Right forelimb (tissue), 1 donor: ENCODE measurements around the gene BSDC1.
"Not testable (repeated sequence)": the region's sequence is repeated elsewhere in the genome, so short reads cannot be mapped to it uniquely, and the experiment has no call there.

ENCODE experiments used
- DNase-seq: peaks from one replicate; pipeline ENCODE4 v3.0.0-alpha.2; 2018

The BSDC1 gene, protein sequence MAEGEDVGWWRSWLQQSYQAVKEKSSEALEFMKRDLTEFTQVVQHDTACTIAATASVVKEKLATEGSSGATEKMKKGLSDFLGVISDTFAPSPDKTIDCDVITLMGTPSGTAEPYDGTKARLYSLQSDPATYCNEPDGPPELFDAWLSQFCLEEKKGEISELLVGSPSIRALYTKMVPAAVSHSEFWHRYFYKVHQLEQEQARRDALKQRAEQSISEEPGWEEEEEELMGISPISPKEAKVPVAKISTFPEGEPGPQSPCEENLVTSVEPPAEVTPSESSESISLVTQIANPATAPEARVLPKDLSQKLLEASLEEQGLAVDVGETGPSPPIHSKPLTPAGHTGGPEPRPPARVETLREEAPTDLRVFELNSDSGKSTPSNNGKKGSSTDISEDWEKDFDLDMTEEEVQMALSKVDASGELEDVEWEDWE

DNA sequence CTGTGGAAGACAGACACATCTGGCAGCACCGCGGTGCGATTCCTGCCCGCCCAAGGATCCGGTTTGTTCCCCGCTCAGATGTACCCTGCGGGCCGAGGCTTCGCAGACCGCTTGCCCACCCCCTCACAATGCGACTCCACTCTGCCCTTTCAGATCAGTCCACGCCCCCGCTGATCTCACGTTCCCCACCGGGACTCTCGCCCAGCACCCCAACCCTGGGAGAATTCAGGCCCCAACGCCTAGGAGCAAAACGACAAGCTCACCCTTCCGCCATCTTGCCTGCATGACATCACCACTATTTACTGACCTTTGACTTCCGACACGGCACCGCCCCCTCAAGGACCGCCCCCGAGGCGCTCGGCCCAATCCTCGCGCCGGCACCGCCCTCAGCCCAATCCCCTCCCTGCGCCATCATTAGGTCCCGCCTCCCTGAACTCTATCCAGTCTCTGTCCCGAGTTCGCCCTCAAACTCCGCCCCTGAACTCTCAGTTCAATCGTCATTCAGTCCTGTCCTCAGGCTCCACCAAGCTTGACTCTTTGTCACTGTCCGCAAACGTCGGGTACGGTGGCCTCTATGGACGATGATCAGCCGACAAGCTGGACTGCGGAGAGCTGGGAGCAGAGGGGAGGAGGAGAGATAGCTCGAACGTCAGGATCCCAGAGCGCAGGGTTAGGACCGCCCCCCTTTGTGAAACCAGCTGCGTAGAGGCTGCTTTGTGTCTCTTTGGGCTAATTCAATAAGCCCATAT, at the start of gene BSDC1:
TSS of gene BSDC1 (minus strand) at position 301 of the 749 bp plus-strand sequence. CDS start at position 274, 27 bp downstream.
- DNase-seq, result peak; percentile 99

DNA sequence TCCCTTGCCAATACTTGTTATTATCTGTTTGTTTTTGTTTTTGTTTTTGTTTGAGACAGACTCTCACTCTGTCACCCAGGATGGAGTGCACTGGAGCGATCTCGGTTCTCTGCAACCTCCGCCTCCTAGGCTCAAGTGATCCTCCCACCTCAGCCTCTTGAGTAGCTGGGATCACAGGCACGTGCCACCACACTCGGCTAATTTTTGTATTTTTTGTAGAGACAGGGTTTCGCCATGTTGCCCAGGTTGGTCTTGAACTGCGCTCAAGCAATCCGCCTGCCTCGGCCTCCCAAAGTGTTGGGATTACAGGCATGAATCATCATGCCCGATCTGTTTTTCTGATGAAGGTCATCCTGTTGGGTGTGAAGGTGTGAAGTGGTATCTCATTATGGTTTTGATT, 47.2 kb upstream of the BSDC1 start:
- not testable (repeated sequence) for DNase-seq

DNA sequence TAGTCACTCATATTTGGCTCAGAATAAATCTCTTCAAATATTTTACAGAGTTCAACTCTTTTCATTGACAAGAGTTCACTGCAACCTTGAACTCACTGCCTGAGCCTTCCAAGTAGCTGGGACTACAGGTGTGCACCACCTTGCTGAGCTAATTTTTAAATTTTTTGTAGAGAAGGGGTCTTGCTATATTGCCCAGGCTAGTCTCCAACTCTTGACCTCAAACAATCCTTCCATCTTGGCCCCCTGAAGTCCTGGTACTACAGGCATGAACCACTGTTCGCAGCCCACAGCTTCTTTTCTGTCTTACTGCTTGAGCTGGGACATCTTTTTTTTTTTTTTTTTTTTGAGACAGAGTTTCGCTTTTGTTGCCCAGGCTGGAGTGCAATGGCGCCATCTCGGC, 44.5 kb upstream of the BSDC1 start:
- DNase-seq, result not testable (repeated sequence)

DNA sequence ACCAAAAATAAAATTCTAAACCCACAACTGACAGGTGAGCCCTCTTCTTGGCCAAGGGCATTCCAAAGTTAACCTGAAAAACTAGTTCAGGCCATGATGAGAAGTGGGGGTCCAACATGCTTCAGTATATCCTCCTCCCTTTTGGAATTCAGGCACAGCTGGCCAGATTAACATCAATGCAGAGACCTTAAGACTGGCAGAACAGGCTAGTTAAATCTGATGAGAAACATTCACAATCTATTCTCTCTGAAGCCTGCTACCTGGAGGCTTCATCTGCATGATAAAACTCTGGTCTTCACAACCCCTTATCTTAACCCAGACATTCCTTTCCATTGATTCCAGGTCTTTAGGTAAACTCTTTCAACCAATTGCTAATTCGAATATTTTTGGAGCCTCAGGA, 43.9 kb upstream of the BSDC1 start:
- no peak for DNase-seq

DNA sequence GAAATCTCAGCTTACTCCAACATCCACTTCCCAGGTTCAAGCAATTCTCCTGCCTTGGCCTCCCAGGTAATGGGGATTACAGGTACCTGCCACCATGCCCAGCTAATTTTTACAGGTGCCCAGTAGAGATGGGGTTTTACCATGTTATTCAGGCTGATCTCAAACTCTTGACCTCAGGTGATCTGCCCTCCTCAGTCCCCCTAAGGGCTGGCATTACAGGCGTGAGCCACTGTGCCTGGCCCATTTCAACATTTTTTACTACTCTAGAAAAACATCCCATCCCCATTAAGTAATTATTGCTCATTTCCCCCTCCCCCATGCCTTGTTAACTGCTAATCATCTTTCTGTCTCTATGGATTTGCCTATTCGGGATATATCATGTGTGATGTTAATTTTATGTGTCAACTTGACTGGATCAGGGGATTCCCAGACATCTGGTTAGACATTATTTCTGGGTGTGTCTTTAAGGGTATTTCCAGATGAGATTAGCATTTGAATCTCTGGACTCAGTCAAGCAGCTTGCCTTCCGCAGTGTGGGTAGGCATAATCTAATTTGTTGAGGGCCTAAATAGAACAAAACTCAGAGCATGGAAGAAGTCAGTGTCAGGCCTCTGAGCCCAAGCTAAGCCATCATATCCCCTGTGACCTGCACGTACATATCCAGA, 37.6 kb upstream of the BSDC1 start:
- DNase-seq, result no peak

DNA sequence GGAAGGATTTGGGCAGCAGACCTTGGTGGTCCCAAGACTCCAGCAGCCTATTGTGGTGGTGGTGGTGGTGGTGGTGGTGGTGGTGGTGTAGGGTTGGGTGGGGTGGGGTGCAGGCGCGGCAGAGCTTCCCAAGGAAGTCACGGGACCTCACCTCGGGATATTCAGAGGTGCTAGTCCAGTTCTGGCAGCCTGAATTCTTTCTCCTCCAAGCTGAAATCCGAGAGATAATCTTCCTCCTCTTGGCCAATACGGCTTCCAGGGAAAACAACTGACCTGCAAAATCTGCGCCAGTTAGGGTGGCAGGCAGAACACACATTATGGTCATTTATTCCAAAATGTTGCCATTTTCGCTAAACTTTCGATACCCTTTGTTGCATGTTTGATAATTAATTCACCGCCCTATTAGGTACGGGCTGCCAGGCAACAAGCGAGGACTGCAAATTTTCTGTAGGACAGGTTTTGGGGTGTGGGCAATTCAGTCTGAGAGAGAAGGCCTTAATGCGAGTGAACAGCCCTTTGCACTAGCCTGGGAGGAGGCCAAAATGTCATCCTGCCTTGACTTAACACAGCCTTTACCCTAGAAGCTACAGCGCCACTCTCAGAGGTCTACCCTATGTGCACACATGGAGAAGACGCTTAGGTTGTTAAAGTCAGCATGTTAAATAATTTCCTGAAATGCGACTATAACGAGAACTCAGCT, 33.2 kb upstream of the BSDC1 start:
- peak; percentile 42 for DNase-seq

DNA sequence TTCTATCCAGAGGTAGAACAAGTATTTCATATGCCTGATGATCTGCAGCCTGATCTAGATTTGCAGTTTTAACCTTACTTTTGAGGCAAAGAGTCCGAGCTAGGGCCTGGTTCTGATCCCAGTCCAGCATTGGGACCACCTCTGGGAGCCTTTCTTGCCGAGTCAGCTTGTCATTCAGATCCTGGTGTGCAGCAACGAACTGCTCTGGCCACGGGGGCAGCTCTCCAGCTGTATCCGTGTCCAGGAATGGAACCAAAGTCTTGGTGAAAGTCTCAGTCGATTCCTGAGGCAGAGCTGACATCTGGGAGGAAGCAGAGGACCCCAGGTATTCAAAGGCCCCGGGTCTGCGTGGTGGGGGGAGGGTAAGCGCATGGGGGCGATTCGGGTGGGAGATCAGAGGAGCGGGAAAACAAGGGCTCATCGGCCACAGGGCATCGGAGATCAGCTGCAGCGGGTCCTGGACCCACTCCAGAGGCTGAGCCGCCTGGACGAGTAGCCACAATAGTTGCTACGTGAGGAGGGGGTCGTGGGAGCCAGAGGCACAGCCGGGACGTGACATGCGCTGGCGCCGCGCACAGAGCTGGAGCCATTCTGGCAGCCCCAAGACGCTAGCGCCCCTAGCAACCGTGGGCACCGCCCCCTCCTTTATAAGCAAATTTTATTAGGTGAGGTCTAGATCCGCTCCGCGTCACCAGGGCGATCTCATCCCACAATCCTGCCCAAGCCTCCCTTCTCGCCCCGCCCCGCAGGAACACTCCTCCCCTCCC, 32.4 kb upstream of the BSDC1 start:
- peak; percentile 50 for DNase-seq

DNA sequence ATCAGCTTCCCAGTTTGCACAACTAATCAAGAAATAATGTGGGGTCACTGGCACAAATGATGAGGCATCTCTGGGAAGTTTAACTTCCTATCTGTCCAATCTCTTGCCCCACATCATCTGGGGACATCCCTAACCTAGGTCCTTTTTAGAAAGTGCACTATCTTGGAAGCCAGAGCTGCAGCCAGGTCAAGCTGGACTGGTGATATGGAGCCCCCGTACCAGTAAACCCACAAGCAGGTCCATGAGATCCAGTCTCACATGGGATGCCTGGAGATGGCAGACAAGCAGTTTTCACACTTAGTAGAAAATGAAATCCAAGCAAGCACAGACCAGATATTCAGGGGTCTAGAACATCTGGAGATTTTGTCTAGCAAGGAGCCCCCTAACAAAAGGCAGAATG, 27.5 kb upstream of the BSDC1 start:
- DNase-seq, result no peak

DNA sequence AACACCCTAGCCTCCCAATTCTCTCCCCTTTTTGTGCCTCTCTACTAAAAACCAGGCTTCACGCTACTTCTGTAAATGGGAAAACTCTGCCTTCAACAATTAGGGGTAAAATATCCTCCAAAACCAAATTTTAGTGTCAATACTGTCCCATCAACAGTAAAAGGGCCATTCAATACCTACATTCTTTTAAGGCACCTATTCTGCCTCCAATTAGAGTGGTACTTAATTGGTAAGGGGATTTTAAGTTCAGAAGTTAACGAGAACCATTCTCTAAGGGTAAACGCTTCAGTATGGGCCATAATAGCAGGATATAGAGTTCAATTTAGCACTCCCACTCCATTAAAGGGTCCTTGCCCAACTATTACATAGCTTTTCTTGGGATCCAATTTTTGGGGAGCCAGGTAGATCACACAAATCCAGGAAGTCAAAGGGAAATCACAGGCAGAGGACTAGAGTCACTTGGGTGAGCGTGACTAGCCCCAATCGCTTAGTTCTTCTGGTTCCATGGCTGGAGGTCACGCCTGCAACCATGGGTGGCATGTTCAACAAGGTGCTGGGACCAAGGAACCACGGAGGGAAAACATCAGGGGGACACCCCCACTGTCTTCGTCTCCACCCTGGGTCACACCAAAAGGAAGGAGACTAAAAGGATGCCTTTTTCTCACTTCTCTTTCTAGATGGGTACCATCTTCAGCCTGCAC, 20.1 kb upstream of the BSDC1 start:
- DNase-seq, result no peak

DNA sequence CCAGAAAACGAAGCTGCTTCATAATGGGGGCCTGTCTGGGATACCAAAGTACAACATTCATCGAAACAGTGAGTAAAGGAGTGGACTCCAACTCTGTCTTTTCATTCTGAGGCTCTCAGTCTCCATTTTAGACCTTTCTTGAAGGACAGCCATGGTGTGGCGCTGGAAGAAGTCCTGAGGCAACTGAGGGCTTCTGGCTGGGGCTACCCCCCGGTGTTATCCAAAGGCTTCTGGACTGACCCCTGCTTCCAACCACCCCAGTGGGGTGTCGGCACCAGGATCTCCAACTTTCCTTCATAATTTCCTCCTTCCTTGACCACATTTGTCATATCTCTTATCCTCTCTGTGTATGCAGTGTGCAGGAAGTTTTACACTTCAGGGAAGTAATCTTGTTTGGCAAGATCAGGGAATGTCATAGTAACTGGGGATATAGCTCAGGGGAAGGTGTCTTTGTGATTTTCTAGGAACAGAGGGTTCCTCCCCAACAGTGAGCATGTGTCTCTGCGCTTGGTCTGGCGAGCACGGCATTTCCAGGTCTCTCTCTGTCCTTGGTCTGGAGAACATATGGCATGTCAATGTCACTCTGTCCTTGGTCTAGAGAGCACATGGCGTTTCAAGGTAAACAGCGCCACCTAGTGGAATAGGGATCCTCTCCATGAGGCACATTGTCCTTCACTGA, 19.4 kb upstream of the BSDC1 start:
- no peak for DNase-seq

DNA sequence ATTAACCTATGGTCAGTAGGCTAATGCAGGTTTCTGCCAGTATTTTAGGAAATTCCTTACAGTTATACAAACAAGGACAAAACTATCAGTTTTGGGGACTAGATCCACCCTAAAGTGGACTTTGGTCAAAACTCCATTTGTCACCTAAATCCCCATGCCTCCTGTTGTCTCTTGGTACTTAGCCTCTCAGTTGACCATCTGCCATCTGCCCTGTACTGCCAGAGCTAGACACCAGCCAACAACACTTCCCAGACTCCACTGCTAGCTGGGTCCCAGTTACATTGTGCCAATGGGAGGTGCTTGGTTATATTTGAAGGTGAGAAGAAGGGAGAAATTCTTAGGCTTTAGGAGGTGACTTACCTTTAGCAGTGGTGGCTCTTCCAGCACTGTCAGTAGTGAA, 17.0 kb upstream of the BSDC1 start:
- no peak for DNase-seq

DNA sequence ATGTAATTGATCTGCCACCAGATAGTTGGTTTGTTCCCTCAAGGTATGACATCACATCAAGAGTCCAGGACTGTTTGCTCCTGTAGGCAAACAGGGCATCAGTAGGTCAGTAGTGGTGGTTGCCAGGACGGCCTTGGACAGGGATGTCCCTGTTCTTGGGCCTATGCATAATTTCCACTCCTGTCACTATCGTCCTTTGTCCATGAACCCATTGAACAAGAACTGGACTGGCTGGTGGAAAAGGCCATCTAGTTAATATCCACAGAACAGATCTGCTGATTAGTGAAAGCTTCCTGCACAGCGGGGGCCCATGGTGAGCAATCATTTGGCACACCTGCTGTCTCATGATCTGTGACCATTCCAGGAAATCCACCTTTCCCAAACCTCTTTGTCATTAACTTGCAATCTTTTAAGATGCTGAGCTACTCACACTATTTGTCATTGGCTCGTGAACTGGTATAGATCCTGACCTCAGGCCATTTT, 12.4 kb upstream of the BSDC1 start:
- DNase-seq, result no peak

DNA sequence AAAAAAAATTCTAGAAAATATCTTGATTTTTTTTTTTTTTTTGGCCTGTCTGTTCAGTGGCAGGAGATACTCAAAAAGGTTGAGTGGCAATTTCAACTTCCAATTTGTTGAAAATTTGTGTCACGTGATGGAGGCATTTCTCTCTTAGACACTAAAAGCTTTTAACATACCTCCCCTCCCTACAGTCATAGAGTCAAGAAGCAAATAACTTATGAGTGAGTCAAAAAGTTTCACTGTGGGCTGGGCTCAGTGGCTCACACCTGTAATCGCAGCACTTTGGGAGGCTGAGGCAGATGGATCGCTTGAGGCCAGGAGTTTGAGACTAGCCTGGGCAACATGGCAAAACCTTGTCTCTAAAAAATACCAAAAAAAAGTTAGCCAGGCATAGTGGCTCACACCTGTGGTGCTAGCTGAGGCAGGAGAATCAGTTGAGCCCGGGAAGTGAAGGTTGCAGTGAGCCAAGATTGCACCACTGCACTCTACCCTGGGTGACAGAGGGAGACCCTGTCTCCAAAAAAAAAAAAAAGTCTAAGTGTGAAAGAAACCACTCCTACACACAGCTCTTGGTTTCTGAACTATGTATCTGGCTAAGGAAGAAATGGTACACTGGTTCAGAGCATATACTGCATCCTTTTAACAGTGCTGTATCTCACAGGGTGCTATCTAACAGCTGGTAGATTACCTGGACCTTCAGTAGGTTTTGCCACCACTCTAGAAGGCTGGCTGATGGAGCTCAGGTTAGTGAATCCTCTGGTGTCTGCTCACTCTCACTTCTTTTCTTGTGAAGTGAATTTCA, 11.6 kb upstream of the BSDC1 start:
- no peak for DNase-seq

DNA sequence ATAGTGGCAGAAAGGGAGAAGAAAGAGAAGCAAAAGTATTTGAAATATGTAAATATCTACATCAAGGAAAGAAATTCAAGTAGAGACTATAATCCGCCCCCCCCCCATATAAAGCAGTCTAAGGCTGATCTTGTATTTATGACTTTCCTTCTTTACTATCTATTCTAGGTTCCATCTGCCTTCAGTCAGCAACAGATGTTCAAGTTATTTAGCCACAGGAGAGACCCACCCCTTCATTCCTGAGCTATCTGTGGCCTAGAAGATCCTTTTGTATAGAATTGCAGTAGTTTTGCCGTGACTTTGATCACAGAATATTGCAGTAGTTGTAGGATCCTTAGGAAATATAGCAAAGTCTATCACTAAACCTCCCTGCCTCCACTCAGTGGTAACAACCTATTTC, 10.7 kb upstream of the BSDC1 start:
- DNase-seq, result no peak

DNA sequence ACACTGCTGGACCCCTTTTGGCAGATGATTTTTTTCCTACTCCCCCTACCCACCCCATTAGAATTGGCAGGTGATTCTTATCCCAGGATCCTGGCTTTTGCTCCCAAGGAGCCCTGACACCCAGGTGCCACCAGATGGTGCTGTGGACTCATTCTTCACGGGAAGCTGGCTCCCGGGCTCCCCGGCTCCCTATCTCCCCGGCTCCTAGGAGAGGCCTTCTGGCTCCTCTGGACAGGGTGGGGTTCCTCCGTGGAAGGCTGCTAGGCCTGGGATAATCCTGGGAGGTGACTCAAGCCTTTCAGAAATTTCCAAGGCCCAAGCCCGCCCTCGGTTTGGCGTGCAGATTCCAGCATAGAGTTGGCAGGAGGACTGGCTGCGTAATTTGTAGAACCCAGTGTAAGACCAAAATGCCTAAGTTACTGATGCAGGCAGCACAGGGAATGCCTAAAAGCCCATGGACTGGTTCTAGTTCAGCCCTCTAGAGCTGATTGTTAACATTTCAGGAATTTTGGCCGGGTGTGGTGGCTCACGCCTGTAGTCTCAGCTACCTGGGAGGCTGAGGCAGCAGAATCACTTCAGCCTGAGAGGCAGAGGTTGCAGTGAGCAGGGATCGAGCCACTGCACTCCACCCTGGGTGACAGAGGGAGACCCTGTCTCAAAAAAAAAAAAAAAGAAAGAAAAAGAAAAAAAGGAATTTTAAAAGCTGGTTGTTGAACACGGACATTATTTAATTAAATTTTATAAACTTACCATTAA, 6.8 kb upstream of the BSDC1 start:
- peak; percentile 87 for DNase-seq

DNA sequence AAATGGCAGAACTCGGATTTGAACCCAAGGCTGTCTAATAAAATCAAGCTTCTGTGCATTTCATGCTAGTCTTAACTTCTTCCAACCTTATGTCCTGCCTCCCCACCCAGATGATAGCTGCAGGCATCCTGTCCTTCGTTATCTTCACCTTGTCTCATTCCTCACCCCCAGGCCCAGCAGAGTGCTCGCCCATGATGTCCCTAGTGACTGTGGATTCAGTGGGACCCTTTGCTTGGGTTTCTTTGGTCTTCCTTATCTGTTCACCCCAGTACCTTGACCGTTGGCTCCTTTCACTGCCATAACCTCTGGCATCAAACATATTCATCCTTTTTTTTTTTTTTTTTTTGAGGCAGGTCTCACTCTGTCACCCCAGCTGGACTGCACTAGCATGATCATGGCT, 5.6 kb upstream of the BSDC1 start:
- no peak for DNase-seq

DNA sequence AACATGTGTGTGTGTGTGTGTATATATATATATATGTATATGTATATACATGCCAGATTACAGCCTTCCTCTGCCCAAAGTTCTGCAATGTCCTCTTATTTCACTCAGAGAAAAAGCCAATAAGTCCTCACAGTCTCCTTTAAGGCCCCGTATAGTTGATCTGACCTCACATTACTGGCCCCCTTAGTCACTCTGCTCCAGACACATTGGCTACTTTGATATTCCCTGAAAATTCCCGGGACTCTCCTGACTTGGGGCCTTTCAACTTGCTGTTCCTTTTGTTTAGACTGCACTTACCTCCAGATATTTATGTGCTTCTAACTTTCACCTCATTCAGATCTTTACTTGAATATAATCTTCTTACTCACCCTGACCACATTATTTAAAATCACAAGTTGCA, 4.2 kb upstream of the BSDC1 start:
- no peak for DNase-seq

DNA sequence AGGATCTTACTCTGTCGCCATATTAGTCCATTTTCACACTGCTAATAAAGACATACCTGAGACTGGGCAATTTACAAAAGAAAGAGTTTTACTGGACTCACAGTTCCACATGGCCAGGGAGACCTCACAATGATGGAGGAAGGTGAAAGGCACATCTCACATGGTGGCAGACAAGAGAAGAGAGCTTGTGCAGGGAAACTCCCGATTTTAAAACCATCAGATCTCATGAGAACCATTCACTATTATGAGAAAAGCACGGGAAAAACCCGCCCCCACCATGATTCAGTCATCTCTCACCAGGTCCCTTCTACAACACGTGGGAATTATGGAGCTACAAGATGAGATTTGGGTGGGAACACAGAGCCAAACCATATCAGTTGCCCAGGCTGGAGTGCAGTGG, 2.3 kb upstream of the BSDC1 start:
- DNase-seq, result not testable (repeated sequence)

DNA sequence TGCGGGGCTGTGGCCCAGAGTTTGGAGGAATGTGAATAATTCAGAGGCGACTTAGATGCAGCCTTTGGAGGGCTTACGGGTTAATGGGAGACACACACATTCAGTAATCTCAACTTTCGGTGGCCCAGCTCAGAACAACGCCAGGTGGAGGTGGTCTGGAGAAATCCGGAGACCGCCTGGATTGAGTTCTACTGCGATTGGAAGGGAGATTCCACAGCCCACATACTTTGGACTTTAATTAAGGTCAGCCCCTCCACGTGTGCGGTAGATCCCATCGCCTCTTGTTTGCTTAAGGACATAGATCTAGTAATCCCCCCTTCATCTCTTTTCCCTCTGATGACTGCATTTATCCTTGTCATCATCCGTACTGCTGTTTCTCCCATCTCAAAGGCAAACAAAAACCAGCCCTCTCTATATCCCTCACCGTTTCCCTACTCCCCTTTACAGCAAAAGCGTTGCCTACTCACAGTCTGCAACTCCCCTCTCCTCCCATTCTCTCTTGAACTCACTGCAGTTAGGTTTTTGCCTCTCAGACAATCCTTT, 720 bp upstream of the BSDC1 start:
- DNase-seq, result no peak
